ENCODE measurements around the gene SYNGR3. TPM values are rescaled to one million over a fixed set of nuclear protein-coding genes. Genes with fewer than 3 reads are reported as not detected.

The SYNGR3 gene
- total RNA-seq, 4 donors from 2014 or later, result 2.1 to 5.6 (median 3.3) TPM

DNA sequence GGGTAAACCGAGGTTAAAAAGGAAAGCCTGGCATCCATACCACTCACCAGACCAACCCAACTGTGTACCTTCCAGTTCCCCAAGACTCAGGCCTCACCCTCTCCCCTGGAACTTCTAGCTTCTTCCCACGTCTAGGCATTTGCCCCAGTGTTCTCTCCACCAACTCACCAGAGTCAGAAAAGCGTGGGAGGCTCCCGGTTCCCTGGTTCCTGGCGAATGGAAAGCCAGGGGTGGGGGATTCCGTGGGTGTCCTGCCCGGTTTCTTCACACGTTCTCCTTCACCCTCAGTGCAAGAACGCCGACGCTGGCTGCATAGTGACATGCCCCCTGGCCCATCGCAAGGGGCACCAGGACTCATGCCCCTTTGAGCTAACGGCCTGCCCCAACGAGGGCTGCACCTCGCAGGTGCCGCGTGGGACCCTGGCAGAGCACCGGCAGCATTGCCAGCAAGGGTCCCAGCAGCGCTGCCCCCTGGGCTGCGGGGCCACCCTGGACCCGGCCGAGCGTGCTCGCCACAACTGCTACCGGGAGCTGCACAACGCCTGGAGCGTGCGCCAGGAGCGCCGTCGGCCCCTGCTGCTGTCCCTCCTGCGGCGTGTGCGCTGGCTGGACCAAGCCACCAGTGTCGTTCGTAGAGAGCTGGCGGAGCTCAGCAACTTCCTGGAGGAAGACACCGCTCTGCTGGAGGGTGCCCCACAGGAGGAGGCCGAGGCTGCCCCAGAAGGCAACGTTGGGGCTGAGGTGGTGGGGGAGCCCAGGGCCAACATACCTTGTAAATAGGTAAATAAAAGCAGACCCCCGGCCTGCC, 21.4 kb upstream of the SYNGR3 start:
- no peak for TF ChIP-seq POLR2AphosphoS5 (IDR thresholded peaks at IDR 0.05)
- TF ChIP-seq POLR2A (IDR thresholded peaks at IDR 0.05; ENCODE audit: low read depth), result no peak
- TF ChIP-seq EP300 (IDR thresholded peaks at IDR 0.05), result no peak
- TF ChIP-seq, protein P1, sequence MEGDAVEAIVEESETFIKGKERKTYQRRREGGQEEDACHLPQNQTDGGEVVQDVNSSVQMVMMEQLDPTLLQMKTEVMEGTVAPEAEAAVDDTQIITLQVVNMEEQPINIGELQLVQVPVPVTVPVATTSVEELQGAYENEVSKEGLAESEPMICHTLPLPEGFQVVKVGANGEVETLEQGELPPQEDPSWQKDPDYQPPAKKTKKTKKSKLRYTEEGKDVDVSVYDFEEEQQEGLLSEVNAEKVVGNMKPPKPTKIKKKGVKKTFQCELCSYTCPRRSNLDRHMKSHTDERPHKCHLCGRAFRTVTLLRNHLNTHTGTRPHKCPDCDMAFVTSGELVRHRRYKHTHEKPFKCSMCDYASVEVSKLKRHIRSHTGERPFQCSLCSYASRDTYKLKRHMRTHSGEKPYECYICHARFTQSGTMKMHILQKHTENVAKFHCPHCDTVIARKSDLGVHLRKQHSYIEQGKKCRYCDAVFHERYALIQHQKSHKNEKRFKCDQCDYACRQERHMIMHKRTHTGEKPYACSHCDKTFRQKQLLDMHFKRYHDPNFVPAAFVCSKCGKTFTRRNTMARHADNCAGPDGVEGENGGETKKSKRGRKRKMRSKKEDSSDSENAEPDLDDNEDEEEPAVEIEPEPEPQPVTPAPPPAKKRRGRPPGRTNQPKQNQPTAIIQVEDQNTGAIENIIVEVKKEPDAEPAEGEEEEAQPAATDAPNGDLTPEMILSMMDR (IDR thresholded peaks at IDR 0.05), result no peak
- peaks cover 0 to 7% (median 2%) of the 10 kb centered on the region in 4 donors for H3K36me3 ChIP-seq
- H3K9me3 ChIP-seq, result no peaks in the 10 kb centered on the region
- H3K27me3 ChIP-seq, result peaks cover 0 to 8% (median 0%) of the 10 kb centered on the region in 4 donors
- DNase-seq (ENCODE audit: extremely low spot score), result no peak
- H3K4me1 ChIP-seq, result peaks cover 36 to 53% (median 43%) of the 10 kb centered on the region in 4 donors
- no peak overlapping the region for H3K27ac ChIP-seq (replicated peaks in 1 of 4)
- intact Hi-C loops (cut with DNase I), result no loop called here
- 91% methylated on average over 29 of the region's 41 CpGs for WGBS
- no peak overlapping the region for H3K4me3 ChIP-seq

DNA sequence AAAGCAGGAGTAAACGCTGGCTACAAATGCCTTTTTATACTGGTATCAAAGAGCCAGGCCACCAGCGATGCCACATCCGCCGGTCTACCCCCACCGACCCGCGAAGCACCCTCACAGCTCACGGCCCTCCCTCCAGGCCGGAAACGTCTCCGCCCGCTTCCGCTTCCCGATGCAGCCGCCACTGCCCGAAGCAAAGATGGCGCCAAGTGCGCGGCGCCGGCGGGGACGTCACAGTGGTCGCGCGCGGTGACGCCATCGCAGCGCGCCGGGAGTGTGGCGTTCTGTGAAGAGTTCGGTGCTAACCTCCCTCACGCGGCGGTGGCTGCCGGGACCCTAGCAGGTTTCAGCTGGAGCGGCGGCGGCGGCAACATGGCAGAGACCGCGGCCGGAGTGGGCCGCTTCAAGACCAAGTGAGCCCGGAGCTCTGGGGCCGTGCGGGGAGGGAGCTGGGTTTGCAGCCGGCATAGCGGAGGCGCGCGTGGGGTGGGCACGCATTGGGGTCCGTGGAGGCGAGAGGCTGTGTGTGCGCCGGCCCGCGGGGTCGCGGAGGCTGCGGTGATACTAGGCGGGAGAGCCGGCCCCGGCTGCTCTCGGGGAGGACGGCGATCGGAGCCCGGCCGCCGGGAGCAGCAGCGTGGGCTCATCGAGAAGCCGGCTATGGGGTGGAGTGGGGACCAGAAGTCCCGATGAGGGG, 17.8 kb upstream of the SYNGR3 start, which contains the start of gene TBL3:
TSS of gene TBL3 (plus strand) at position 258 of the 694 bp plus-strand sequence. CDS start at position 370, 112 bp downstream.
- peaks cover 24 to 34% (median 30%) of the 10 kb centered on the region in 4 donors for H3K4me1 ChIP-seq
- H3K27ac ChIP-seq (replicated peaks in 1 of 4), result peak within 1 kb of the TSS; percentile 80 to 95 (median 92)
- TF ChIP-seq EP300 (IDR thresholded peaks at IDR 0.05) (no peak), POLR2A (IDR thresholded peaks at IDR 0.05; ENCODE audit: low read depth) (peak; percentile 89), POLR2AphosphoS5 (IDR thresholded peaks at IDR 0.05) (peak; percentile 99 to 100)
- TF ChIP-seq, protein P1 (IDR thresholded peaks at IDR 0.05), result peak in 1 of 3 experiments; percentile 42
- peaks cover 31 to 35% (median 31%) of the 10 kb centered on the region in 4 donors for H3K36me3 ChIP-seq
- H3K9me3 ChIP-seq, result no peaks in the 10 kb centered on the region
- peak within 1 kb of the TSS; percentile 89 to 100 (median 90) for H3K4me3 ChIP-seq
- intact Hi-C loops (cut with DNase I), result no loop called here
- H3K27me3 ChIP-seq, result peaks cover 3 to 35% (median 8%) of the 10 kb centered on the region in 4 donors
- 0% methylated on average over 1 of the region's 78 CpGs for WGBS
- peak; percentile 98 for DNase-seq (ENCODE audit: extremely low spot score)

DNA sequence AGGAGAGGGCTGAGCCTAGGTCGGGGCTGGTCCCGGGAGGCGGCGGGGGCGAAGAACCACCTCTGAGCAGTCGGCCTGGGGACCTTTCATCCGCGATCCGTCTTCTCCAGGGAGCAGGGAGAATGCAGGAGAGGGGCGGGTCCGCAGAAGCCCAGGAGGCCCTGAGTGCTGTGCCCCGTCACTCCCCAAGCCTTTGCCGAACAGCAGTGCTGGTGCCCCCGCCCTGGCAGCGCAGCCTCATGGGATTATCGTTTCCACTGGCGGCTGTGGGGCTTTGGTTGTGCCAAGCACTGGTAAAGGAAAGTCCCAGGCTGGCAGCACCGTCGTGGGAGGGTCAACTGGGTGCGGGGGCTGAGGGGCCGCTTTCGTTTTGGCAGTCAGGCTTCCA, 17.3 kb upstream of the SYNGR3 start:
- Histone ChIP-seq H3K9me3 (no peaks in the 10 kb centered on the region), H3K27ac (replicated peaks in 1 of 4) (peak overlapping the region; percentile 80 to 95 (median 92)), H3K36me3 (peaks cover 36 to 40% (median 37%) of the 10 kb centered on the region in 4 donors), H3K4me3 (peak overlapping the region; percentile 89 to 100 (median 90)), H3K4me1 (peaks cover 24 to 34% (median 30%) of the 10 kb centered on the region in 4 donors), H3K27me3 (peaks cover 6 to 41% (median 8%) of the 10 kb centered on the region in 4 donors)
- TF ChIP-seq EP300 (IDR thresholded peaks at IDR 0.05) (no peak), POLR2A (IDR thresholded peaks at IDR 0.05; ENCODE audit: low read depth) (no peak), POLR2AphosphoS5 (IDR thresholded peaks at IDR 0.05) (no peak)
- TF ChIP-seq, protein P1 (IDR thresholded peaks at IDR 0.05), result no peak
- WGBS, result 2% methylated on average over 20 of the region's 22 CpGs
- no peak for DNase-seq (ENCODE audit: extremely low spot score)
- intact Hi-C loops (cut with DNase I), result no loop called here

DNA sequence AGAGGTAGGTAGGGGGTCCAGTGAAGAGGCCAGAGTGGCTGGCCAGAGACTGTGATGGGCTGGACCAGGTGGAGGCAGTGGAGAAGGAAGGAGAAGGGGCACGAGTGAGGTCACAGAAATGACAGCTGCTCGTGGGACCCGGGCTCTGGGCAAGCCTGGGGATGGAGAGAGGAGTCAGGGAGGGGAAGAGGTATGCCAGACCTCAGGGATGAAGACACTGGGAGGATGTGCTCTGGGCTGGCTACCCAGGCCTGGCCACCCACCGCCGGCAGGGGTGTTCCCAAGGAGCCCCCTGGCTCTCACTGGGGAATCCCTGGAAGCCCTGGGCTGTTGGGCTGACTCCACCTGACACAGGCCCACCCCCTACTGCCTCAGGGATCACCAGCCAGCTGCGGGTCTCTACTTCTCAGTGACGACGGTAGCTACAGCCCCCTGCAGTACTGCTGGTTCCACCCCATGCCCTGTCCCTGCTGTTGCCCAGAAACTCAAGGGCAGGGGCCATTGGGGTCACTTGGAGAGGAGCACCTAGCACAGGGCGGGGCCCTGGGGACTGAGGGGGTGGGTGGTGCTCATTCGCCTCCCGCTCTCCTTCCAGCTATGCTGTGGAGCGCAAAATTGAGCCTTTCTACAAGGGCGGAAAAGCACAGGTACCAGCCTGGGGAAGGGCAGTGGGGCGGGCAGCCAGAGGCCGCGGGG, 16.2 kb upstream of the SYNGR3 start:
- Histone ChIP-seq H3K4me3 (peak overlapping the region in 1 of 4 donors; percentile 91), H3K27me3 (peaks cover 8 to 52% (median 15%) of the 10 kb centered on the region in 4 donors), H3K9me3 (no peaks in the 10 kb centered on the region), H3K36me3 (peaks cover 47 to 51% (median 48%) of the 10 kb centered on the region in 4 donors), H3K4me1 (peaks cover 24 to 36% (median 30%) of the 10 kb centered on the region in 4 donors), H3K27ac (replicated peaks in 1 of 4) (no peak overlapping the region)
- DNase-seq (ENCODE audit: extremely low spot score), result no peak
- intact Hi-C loops (cut with DNase I), result no loop called here
- 92% methylated on average over 16 of the region's 16 CpGs for WGBS
- no peak for TF ChIP-seq POLR2A (IDR thresholded peaks at IDR 0.05; ENCODE audit: low read depth)
- TF ChIP-seq, protein P1 (IDR thresholded peaks at IDR 0.05), result no peak
- TF ChIP-seq EP300 (IDR thresholded peaks at IDR 0.05), result no peak
- TF ChIP-seq POLR2AphosphoS5 (IDR thresholded peaks at IDR 0.05), result no peak

All from esophagus muscularis mucosa (tissue), 4 donors.